Astrocyte (in vitro differentiated cells and primary cell): ENCODE measurements around the gene PAXIP1.

Experiments
- EZH2 ChIP-seq: IDR thresholded peaks from 2 replicates; pipeline ENCODE4 v1.6.1; 2012; ENCODE audit warnings: mild to moderate bottlenecking, low read length, inconsistent platforms; ENCODE audit not compliant: insufficient read depth
- TF ChIP-seq, protein P1 (sequence below): IDR thresholded peaks from 2 replicates; pipeline ENCODE4 v1.5.1; 2011; ENCODE audit warnings: low read depth, mild to moderate bottlenecking, inconsistent platforms, low read length, moderate library complexity; ENCODE audit not compliant: insufficient read depth

DNA sequence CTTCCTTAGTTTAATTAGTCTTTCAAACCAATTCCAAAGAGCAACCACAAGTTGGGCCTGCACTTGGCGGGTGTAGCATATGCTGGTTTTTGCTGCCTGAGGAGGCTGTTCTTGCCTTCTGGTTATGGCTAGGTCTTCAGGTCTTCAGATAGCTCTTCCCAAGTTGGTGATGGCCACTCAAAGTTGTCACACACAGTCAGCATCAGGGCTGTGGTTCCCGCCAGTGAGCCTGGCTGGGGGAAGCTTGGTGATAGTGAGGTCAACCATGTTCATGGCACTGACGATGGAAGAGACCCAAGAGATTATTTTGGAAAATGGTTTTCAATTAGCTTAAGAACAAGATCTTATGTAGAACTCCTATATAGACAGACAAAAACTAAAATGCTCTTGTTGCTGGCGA is 48.4 kb upstream of the PAXIP1 start:
- TF ChIP-seq, protein P1, sequence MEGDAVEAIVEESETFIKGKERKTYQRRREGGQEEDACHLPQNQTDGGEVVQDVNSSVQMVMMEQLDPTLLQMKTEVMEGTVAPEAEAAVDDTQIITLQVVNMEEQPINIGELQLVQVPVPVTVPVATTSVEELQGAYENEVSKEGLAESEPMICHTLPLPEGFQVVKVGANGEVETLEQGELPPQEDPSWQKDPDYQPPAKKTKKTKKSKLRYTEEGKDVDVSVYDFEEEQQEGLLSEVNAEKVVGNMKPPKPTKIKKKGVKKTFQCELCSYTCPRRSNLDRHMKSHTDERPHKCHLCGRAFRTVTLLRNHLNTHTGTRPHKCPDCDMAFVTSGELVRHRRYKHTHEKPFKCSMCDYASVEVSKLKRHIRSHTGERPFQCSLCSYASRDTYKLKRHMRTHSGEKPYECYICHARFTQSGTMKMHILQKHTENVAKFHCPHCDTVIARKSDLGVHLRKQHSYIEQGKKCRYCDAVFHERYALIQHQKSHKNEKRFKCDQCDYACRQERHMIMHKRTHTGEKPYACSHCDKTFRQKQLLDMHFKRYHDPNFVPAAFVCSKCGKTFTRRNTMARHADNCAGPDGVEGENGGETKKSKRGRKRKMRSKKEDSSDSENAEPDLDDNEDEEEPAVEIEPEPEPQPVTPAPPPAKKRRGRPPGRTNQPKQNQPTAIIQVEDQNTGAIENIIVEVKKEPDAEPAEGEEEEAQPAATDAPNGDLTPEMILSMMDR, result no peak
- TF ChIP-seq EZH2, result no peak
